ENCODE results near the gene NKX2-1. TPM values are rescaled to one million over a fixed set of nuclear protein-coding genes. Genes with fewer than 3 reads are reported as not detected.

The NKX2-1 gene
- total RNA-seq, 1 donor from 2014 or later, result not detected

GRCh38 chr14:36513012-36513420, 7.0 kb downstream of the NKX2-1 start:
- H3K36me3 ChIP-seq, result no peaks in the 10 kb centered on the region
- H3K4me1 ChIP-seq, result peaks cover 11% of the 10 kb centered on the region
- peaks cover 100% of the 10 kb centered on the region for H3K27me3 ChIP-seq (ENCODE audit: low read depth)
- H3K4me3 ChIP-seq, result no peak overlapping the region
- no peak for DNase-seq
- TF ChIP-seq CTCF (IDR thresholded peaks at IDR 0.05; ENCODE audit: borderline replicate concordance), result no peak
- no peaks in the 10 kb centered on the region for H3K9me3 ChIP-seq (replicated peaks)
- intact Hi-C loops (cut with micrococcal nuclease), result no loop called here
- H3K27ac ChIP-seq (replicated peaks), result no peak overlapping the region

- no peaks in the 10 kb centered on the region for H3K9me3 ChIP-seq (replicated peaks)
- no peaks in the 10 kb centered on the region for H3K36me3 ChIP-seq
- peaks cover 7% of the 10 kb centered on the region for H3K4me1 ChIP-seq
- DNase-seq, result no peak
- H3K4me3 ChIP-seq, result no peak overlapping the region
- peaks cover 100% of the 10 kb centered on the region for H3K27me3 ChIP-seq (ENCODE audit: low read depth)
- H3K27ac ChIP-seq (replicated peaks), result no peak overlapping the region
- intact Hi-C loops (cut with micrococcal nuclease), result no loop called here
- no peak for TF ChIP-seq CTCF (IDR thresholded peaks at IDR 0.05; ENCODE audit: borderline replicate concordance)
Measured at GRCh38 chr14:36512585-36513003, 7.4 kb downstream of the NKX2-1 start.

GRCh38 chr14:36511981-36512584, 7.9 kb downstream of the NKX2-1 start:
- no peak for TF ChIP-seq CTCF (IDR thresholded peaks at IDR 0.05; ENCODE audit: borderline replicate concordance)
- no peak for DNase-seq
- H3K4me1 ChIP-seq, result peaks cover 2% of the 10 kb centered on the region
- no peaks in the 10 kb centered on the region for H3K36me3 ChIP-seq
- H3K27ac ChIP-seq (replicated peaks), result no peak overlapping the region
- peaks cover 100% of the 10 kb centered on the region for H3K27me3 ChIP-seq (ENCODE audit: low read depth)
- no peak overlapping the region for H3K4me3 ChIP-seq
- H3K9me3 ChIP-seq (replicated peaks), result no peaks in the 10 kb centered on the region
- intact Hi-C loops (cut with micrococcal nuclease), result no loop called here

GRCh38 chr14:36510874-36511273, 9.2 kb downstream of the NKX2-1 start:
- intact Hi-C loops (cut with micrococcal nuclease), result no loop called here
- Histone ChIP-seq H3K27me3 (ENCODE audit: low read depth) (peaks cover 100% of the 10 kb centered on the region), H3K36me3 (no peaks in the 10 kb centered on the region), H3K27ac (replicated peaks) (no peak overlapping the region), H3K4me3 (no peak overlapping the region), H3K9me3 (replicated peaks) (no peaks in the 10 kb centered on the region), H3K4me1 (peaks cover 2% of the 10 kb centered on the region)
- no peak for TF ChIP-seq CTCF (IDR thresholded peaks at IDR 0.05; ENCODE audit: borderline replicate concordance)
- no peak for DNase-seq

GRCh38 chr14:36510078-36510799, 9.8 kb downstream of the NKX2-1 start:
- intact Hi-C loops (cut with micrococcal nuclease), result no loop called here

More at GRCh38 chr14:36510078-36510799, 9.8 kb downstream of the NKX2-1 start:
- no peak for DNase-seq
- peaks cover 8% of the 10 kb centered on the region for H3K4me1 ChIP-seq
- no peaks in the 10 kb centered on the region for H3K36me3 ChIP-seq
- H3K4me3 ChIP-seq, result no peak overlapping the region
- no peak for TF ChIP-seq CTCF (IDR thresholded peaks at IDR 0.05; ENCODE audit: borderline replicate concordance)
- H3K27me3 ChIP-seq (ENCODE audit: low read depth), result peaks cover 100% of the 10 kb centered on the region
- no peaks in the 10 kb centered on the region for H3K9me3 ChIP-seq (replicated peaks)
- no peak overlapping the region for H3K27ac ChIP-seq (replicated peaks)

All from left ventricle myocardium inferior (tissue), 1 donor.